Fibroblast of pulmonary artery (primary cell): Measurements from ENCODE around the gene ALG12.
"Not testable (repeated sequence)": the region's sequence is repeated elsewhere in the genome, so short reads cannot be mapped to it uniquely, and the experiment has no call there.

Experiments
- DNase-seq: peaks from one replicate; pipeline ENCODE4 v3.0.0-alpha.2; 2010; ENCODE audit warnings: low read depth
- H3K4me3 ChIP-seq: replicated peaks from 2 replicates; pipeline ENCODE4 v1.5.1; 2011; ENCODE audit warnings: low read depth, mild to moderate bottlenecking, control low read depth, low read length, moderate library complexity
- CTCF ChIP-seq: IDR thresholded peaks from 2 replicates; pipeline ENCODE4 v1.5.1; 2011; ENCODE audit warnings: mild to moderate bottlenecking, control low read depth, low read length, inconsistent platforms; ENCODE audit errors: missing control alignments

ALG12 gene

GRCh38 chr22:49855251-49855911 is 62.9 kb downstream of the ALG12 start:
- peak overlapping the region; percentile 81 for H3K4me3 ChIP-seq
- peak; percentile 20 for DNase-seq
- no peak for TF ChIP-seq CTCF

GRCh38 chr22:49853981-49854831 is 64.0 kb downstream of the ALG12 start:
- H3K4me3 ChIP-seq = peak overlapping the region; percentile 81
- DNase-seq = peak; percentile 30
- no peak for TF ChIP-seq CTCF

DNA sequence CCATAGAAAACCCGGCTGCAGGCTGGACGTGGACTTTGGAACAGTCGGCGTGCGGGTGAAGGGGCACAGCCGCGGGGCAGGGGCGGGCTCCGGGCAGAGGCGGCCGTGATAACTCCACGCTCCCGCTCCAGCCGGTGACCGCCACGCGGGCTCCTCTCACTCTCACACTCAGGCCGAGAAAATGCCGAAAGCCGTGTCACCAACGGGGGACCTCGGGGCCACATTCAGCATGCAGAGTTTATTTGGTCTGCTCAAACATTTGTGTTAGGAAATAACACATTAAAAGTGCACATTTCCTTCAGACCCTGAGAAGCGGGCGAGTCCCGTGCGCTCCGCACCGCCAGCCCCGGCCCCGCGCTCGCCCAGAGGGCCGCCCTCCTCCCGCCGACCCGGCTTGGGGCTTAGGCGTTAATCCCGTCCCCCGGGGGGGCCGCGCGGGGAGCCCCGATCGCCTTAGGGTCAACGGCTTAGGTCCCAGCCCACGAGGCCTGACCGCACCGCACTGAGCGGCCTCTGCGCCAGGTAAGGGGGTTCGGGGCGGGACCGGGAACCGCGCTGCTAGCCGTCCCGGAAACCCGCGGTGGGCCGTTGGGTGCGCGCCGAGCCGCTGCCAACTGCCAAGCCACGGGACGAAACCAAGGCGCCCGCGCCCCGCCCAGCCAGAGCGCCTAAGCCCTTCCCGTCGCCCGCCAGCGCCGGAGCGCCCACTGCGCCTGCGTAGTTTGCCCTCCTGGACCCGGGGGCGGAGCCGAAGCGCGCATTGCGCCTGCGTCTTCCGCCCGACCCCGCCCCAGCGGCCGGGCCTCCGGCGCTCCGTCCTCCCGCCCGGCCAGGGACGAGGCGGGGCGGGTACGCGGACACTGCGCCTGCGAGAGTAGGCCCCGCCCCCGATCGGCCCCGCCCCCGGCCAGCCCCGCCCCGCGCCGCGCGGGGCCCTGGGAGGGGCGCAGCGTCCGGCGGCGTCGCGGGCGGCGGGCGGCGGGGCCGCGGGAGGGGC is 65.0 kb downstream of the ALG12 start, which contains the start of gene ZBED4:
ZBED4 (plus strand) TSS at position 947 of the 997 bp plus-strand sequence. CDS start 29,819 bp downstream, outside the sequence.
- peak; percentile 97 for DNase-seq
- peak within 1 kb of the TSS; percentile 81 for H3K4me3 ChIP-seq
- TF ChIP-seq CTCF = no peak

GRCh38 chr22:49852568-49852897 is 65.7 kb downstream of the ALG12 start:
- peak overlapping the region; percentile 68 for H3K4me3 ChIP-seq
- DNase-seq = not testable (repeated sequence)

DNA sequence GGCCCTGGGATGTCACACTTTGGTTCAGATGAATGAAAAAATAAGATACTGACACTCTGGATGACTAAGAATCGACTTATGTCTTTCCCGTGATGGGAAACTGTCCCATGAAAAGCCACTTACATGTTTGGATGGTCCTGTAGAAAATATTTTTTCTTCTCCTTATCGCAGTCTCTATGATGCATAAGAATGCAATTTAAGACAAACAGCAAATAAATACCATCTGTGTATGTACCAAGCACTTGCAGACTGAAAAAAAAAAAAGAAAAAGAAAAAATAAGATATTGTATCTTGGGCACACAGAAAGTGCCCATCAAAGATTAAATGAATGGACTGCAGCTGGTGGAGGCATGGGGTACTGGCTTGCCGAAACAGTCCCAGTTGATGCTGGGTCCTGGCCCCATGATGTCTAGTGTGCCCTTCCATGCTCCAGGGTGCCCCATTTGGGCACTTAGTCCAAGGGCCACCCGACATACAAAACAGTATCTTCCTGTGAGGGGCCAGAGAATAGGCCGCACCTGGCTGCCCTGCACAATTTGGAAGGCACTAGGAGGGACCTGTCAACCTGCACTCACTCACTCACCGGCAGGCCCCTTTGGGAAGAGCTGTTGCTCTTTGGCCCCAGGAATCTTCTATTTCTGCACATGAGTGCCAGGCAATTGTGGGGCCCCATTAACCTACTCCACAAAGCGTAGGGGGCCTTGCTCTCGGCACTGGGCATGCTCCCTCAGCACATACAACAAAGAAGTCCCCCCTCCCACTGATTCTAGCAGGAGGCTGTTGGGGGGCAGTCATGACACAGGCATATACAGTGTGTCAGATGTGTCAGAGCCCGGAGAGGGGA is 67.1 kb downstream of the ALG12 start:
- DNase-seq = no peak
- TF ChIP-seq CTCF = no peak

More for the DNA sequence above, 67.1 kb downstream of the ALG12 start:
- H3K4me3 ChIP-seq = no peak overlapping the region
